ENCODE data around the gene WDR43.

WDR43 gene

GRCh38 chr2:28991460-28991859, 97.0 kb downstream of the WDR43 start:
- no peak overlapping the region for H3K27ac Mint-ChIP-seq
- no peaks in the 10 kb centered on the region for H3K27me3 Mint-ChIP-seq
- H3K4me1 Mint-ChIP-seq = no peaks in the 10 kb centered on the region
- H3K9me3 Mint-ChIP-seq = no peaks in the 10 kb centered on the region
- DNase-seq (no peak), ATAC-seq (no peak)
- no peak overlapping the region for H3K4me3 Mint-ChIP-seq

- DNase-seq = no peak
- Mint-ChIP-seq H3K4me1 (no peaks in the 10 kb centered on the region), H3K9me3 (no peaks in the 10 kb centered on the region), H3K4me3 (no peak overlapping the region), H3K27me3 (no peaks in the 10 kb centered on the region), H3K27ac (no peak overlapping the region)
- ATAC-seq = no peak
Observed at GRCh38 chr2:28993206-28993960, 98.9 kb downstream of the WDR43 start.

- no peaks in the 10 kb centered on the region for H3K9me3 Mint-ChIP-seq
- H3K27me3 Mint-ChIP-seq = no peaks in the 10 kb centered on the region
- DNase-seq (no peak), ATAC-seq (no peak)
- no peaks in the 10 kb centered on the region for H3K4me1 Mint-ChIP-seq
- no peak overlapping the region for H3K4me3 Mint-ChIP-seq
- no peak overlapping the region for H3K27ac Mint-ChIP-seq
Observed at GRCh38 chr2:28994074-28994473, 99.6 kb downstream of the WDR43 start.

- ATAC-seq (no peak), DNase-seq (no peak)
- no peaks in the 10 kb centered on the region for H3K27me3 Mint-ChIP-seq
- H3K27ac Mint-ChIP-seq = peak overlapping the region in 1 of 2 donors; percentile 44
- H3K9me3 Mint-ChIP-seq = no peaks in the 10 kb centered on the region
- H3K4me1 Mint-ChIP-seq = peaks cover 2% of the 10 kb centered on the region
- no peak overlapping the region for H3K4me3 Mint-ChIP-seq
Observed at GRCh38 chr2:28994679-28995078, 100.2 kb downstream of the WDR43 start.

- peaks cover 16% of the 10 kb centered on the region for H3K4me1 Mint-ChIP-seq
- no peaks in the 10 kb centered on the region for H3K9me3 Mint-ChIP-seq
- ATAC-seq = no peak
- no peaks in the 10 kb centered on the region for H3K27me3 Mint-ChIP-seq
- H3K4me3 Mint-ChIP-seq = no peak overlapping the region
- no peak for DNase-seq
- no peak overlapping the region for H3K27ac Mint-ChIP-seq
Observed at GRCh38 chr2:28995765-28996750, 101.6 kb downstream of the WDR43 start.

GRCh38 chr2:28997237-28997846, 102.9 kb downstream of the WDR43 start:
- Mint-ChIP-seq H3K4me3 (no peak overlapping the region), H3K27me3 (no peaks in the 10 kb centered on the region), H3K27ac (no peak overlapping the region), H3K4me1 (peaks cover 23% of the 10 kb centered on the region), H3K9me3 (no peaks in the 10 kb centered on the region)
- ATAC-seq (no peak), DNase-seq (no peak)
